Measurements from ENCODE around the gene FLT1.

DNA sequence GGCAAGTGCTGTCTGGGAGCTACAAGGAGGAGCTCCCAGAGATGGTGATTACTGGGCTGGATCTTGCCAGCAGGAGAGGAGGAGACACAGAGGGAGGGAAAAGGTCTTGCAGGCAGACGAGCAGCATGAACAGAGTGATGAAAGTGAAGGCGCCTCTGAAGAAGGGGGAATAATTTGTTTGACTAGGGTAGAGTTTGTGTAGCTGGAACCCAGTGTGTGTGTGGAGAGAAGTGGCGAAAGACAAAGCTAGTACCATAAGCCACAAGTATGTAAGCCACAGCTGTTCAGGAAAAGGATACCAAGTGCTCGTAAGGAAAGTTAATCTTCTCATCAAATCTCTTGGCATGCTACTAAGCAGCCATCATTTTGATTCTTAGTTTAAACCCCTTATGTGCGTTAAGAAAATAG lies 5.4 kb downstream of the FLT1 start:
- TF ChIP-seq, protein P1, sequence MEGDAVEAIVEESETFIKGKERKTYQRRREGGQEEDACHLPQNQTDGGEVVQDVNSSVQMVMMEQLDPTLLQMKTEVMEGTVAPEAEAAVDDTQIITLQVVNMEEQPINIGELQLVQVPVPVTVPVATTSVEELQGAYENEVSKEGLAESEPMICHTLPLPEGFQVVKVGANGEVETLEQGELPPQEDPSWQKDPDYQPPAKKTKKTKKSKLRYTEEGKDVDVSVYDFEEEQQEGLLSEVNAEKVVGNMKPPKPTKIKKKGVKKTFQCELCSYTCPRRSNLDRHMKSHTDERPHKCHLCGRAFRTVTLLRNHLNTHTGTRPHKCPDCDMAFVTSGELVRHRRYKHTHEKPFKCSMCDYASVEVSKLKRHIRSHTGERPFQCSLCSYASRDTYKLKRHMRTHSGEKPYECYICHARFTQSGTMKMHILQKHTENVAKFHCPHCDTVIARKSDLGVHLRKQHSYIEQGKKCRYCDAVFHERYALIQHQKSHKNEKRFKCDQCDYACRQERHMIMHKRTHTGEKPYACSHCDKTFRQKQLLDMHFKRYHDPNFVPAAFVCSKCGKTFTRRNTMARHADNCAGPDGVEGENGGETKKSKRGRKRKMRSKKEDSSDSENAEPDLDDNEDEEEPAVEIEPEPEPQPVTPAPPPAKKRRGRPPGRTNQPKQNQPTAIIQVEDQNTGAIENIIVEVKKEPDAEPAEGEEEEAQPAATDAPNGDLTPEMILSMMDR (IDR thresholded peaks at IDR 0.05), result no peak
- no peak for TF ChIP-seq EP300 (IDR thresholded peaks at IDR 0.05)
- no peak for TF ChIP-seq POLR2A (IDR thresholded peaks at IDR 0.05)
